Measurements from ENCODE around the gene TFB2M. TPM values are rescaled to one million over a fixed set of nuclear protein-coding genes. Genes with fewer than 3 reads are reported as not detected.

TFB2M gene
- total and polyA plus RNA-seq, 2 donors (not counting 1 experiment from before 2014, with no cell fraction given): 8.8 to 11.6 TPM

DNA sequence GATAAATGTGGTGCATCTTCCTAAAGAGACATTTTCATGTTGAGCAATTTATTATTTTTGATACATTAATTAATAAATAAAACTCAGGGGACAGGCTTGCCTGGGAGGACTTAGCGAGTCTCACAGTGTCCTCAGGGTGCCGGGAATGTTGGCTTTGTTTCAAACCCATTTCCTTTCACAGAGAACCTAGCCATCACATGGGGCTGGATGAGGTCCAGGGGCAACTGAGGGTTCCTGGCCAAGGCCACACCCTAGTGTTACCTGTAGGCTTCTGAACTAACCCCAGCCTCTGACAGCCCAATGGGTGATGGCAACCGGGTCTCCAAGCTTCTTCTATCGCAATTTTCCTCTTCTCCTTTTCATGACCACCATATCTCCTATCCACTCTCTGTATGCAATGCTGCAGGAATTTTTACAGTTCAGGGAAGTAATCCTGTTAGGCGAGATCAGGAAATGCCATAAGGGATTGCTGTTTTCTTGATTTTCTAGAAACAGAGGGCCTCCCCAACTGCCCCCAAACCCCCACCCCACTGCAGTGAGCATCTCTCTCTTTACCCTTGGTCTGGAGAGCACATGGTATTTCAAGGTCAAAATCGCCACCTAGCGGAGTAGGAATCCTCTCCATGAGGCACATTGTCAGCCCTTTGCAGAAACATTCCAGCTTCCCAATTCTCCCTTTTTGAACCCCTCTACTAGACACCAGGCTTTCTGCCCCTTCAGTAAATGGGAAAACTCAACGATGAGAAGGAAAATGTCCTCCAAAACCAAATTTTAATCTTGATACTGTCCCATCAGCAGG lies 36.9 kb downstream of the TFB2M start:
- no peak overlapping the region for H2AFZ ChIP-seq (ENCODE audit: insufficient read depth, low read depth, low read length, poor library complexity, severe bottlenecking)
- H3K4me1 ChIP-seq (ENCODE audit: control insufficient read depth in 2 of 2, insufficient read depth in 2 of 2, low read length in 2 of 2): peaks cover 0 to 8% of the 10 kb centered on the region in 2 donors
- peaks cover 0 to 19% (median 5%) of the 10 kb centered on the region in 3 donors for H3K9me3 ChIP-seq (ENCODE audit: control extremely low read depth in 1 of 3, control insufficient read depth in 2 of 3, insufficient read depth in 1 of 3, low read length in 2 of 3)
- ChIA-PET CTCF (no interaction called here), POLR2A (no interaction called here)
- intact Hi-C loops (cut with micrococcal nuclease): no loop called here
- H3K4me2 ChIP-seq (replicated peaks; ENCODE audit: low read depth, low read length, poor library complexity, severe bottlenecking): no peak overlapping the region
- DNase-seq (no peak), ATAC-seq (ENCODE audit: low read depth) (no peak)
- no peak overlapping the region for H3K9ac ChIP-seq (ENCODE audit: low read length)
- H3K27ac ChIP-seq (ENCODE audit: low read length in 2 of 2): no peak overlapping the region
- H3K27me3 ChIP-seq (replicated peaks in 1 of 4; ENCODE audit: control extremely low read depth in 1 of 4, control insufficient read depth in 3 of 4, insufficient read depth in 4 of 4, low read length in 3 of 4): no peaks in the 10 kb centered on the region
- WGBS (ENCODE audit: insufficient coverage): 71% methylated on average over 5 of the region's 8 CpGs
- no peak overlapping the region for H3K4me3 ChIP-seq (ENCODE audit: control extremely low read depth in 1 of 5, extremely low read depth in 1 of 5, insufficient read depth in 1 of 5, low read depth in 2 of 5, low read length in 4 of 5)
- no peaks in the 10 kb centered on the region for H3K36me3 ChIP-seq (replicated peaks in 1 of 2; ENCODE audit: control extremely low read depth in 1 of 2, control insufficient read depth in 1 of 2, extremely low read depth in 1 of 2, insufficient read depth in 2 of 2, low read length in 1 of 2)
- no peaks in the 10 kb centered on the region for H4K20me1 ChIP-seq (ENCODE audit: control insufficient read depth, insufficient read depth, low read length, poor library complexity, severe bottlenecking)
- H3K27ac Mint-ChIP-seq: no peak overlapping the region
- TF ChIP-seq, protein P1, sequence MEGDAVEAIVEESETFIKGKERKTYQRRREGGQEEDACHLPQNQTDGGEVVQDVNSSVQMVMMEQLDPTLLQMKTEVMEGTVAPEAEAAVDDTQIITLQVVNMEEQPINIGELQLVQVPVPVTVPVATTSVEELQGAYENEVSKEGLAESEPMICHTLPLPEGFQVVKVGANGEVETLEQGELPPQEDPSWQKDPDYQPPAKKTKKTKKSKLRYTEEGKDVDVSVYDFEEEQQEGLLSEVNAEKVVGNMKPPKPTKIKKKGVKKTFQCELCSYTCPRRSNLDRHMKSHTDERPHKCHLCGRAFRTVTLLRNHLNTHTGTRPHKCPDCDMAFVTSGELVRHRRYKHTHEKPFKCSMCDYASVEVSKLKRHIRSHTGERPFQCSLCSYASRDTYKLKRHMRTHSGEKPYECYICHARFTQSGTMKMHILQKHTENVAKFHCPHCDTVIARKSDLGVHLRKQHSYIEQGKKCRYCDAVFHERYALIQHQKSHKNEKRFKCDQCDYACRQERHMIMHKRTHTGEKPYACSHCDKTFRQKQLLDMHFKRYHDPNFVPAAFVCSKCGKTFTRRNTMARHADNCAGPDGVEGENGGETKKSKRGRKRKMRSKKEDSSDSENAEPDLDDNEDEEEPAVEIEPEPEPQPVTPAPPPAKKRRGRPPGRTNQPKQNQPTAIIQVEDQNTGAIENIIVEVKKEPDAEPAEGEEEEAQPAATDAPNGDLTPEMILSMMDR (IDR thresholded peaks at IDR 0.05): no peak
- no peak for TF ChIP-seq EZH2 (IDR thresholded peaks at IDR 0.05; ENCODE audit: borderline replicate concordance, insufficient read depth, low read depth, low read length, poor library complexity, severe bottlenecking)
- peaks cover 6% of the 10 kb centered on the region for H3K4me1 Mint-ChIP-seq
- no peak overlapping the region for H3K4me3 Mint-ChIP-seq
- no peaks in the 10 kb centered on the region for H3K27me3 Mint-ChIP-seq
- H3K9me3 Mint-ChIP-seq (ENCODE audit: insufficient read depth): peaks cover 5% of the 10 kb centered on the region
- H3K79me2 ChIP-seq (ENCODE audit: control insufficient read depth, insufficient read depth, low read length): no peaks in the 10 kb centered on the region

DNA sequence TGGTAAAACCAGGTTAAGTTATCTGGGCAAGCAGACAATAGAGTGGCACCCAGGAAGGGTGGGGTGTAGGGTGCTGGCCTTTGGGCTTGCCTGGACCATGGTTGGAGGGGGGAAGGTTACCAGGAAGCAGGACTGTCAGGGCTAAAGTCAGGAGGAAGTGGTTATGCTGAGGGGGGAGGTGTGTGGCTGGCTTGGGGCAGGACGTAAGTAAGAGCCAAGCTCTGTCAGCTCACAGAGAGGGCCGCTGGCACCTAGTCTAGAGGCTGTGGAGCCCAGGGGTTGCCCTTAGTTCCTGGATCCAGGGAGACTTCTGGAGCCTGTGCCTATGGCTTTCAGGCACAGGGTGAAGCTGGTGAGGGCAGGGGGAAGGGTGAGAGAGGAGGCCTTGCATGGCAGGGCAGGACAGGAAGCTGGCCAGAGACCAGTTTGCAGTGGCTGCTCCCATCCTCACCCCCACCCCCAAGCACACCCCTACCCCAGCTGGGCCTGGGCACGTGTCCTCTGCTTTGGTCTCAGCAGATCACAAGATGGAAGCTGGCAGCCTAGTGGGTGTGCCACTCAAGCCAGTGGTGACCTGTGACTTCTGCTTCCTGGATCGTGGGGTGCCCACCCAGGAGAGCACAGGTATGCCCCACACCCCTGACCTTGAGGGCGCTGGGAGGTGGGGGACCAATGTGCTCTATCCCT lies 38.5 kb downstream of the TFB2M start:
- H3K9ac ChIP-seq (ENCODE audit: low read length): no peak overlapping the region
- no peak overlapping the region for H3K4me3 ChIP-seq (ENCODE audit: control extremely low read depth in 1 of 5, extremely low read depth in 1 of 5, insufficient read depth in 1 of 5, low read depth in 2 of 5, low read length in 4 of 5)
- DNase-seq (no peak), ATAC-seq (ENCODE audit: low read depth) (no peak)
- H4K20me1 ChIP-seq (ENCODE audit: control insufficient read depth, insufficient read depth, low read length, poor library complexity, severe bottlenecking): no peaks in the 10 kb centered on the region
- no peaks in the 10 kb centered on the region for H3K36me3 ChIP-seq (replicated peaks in 1 of 2; ENCODE audit: control extremely low read depth in 1 of 2, control insufficient read depth in 1 of 2, extremely low read depth in 1 of 2, insufficient read depth in 2 of 2, low read length in 1 of 2)
- no peak overlapping the region for H3K4me2 ChIP-seq (replicated peaks; ENCODE audit: low read depth, low read length, poor library complexity, severe bottlenecking)
- Mint-ChIP-seq H3K27ac (peak overlapping the region; percentile 34), H3K4me3 (no peak overlapping the region), H3K9me3 (ENCODE audit: insufficient read depth) (peaks cover 5% of the 10 kb centered on the region), H3K27me3 (no peaks in the 10 kb centered on the region), H3K4me1 (peaks cover 6% of the 10 kb centered on the region)
- peaks cover 0 to 8% of the 10 kb centered on the region in 2 donors for H3K4me1 ChIP-seq (ENCODE audit: control insufficient read depth in 2 of 2, insufficient read depth in 2 of 2, low read length in 2 of 2)
- 34% methylated on average over 5 of the region's 5 CpGs for whole genome bisulfite sequencing (ENCODE audit: insufficient coverage)
- peaks cover 0 to 22% (median 5%) of the 10 kb centered on the region in 3 donors for H3K9me3 ChIP-seq (ENCODE audit: control extremely low read depth in 1 of 3, control insufficient read depth in 2 of 3, insufficient read depth in 1 of 3, low read length in 2 of 3)
- H2AFZ ChIP-seq (ENCODE audit: insufficient read depth, low read depth, low read length, poor library complexity, severe bottlenecking): peak overlapping the region; percentile 52
- CTCF ChIA-PET: no interaction called here
- no peak overlapping the region for H3K27ac ChIP-seq (ENCODE audit: low read length in 2 of 2)
- H3K79me2 ChIP-seq (ENCODE audit: control insufficient read depth, insufficient read depth, low read length): no peaks in the 10 kb centered on the region
- no peaks in the 10 kb centered on the region for H3K27me3 ChIP-seq (replicated peaks in 1 of 4; ENCODE audit: control extremely low read depth in 1 of 4, control insufficient read depth in 3 of 4, insufficient read depth in 4 of 4, low read length in 3 of 4)
- TF ChIP-seq, protein P1 (IDR thresholded peaks at IDR 0.05): no peak
- TF ChIP-seq EZH2 (IDR thresholded peaks at IDR 0.05; ENCODE audit: borderline replicate concordance, insufficient read depth, low read depth, low read length, poor library complexity, severe bottlenecking): no peak
- POLR2A ChIA-PET: no interaction called here
- intact Hi-C loops (cut with micrococcal nuclease): no loop called here

Measured in B cell (primary cell).